GM12878 (cell line): ENCODE measurements around the gene SIRT5. TPM values are rescaled to one million over a fixed set of nuclear protein-coding genes. Genes with fewer than 3 reads are reported as not detected.
A peak's percentile ranks its signal among the peaks of the same experiment; 100 is the strongest.

ENCODE experiments used
- ATAC-seq: fragments of 200-7000 bp; cut with Tn5 transposase; 3 replicates; pipeline ENCODE4 v1.9.1; 2020; ENCODE audit warnings: mild to moderate bottlenecking, moderate library complexity
- BruUV-seq: library from RNA; stranded (reverse); fragments of 400-500 nt; replicated peaks from 2 replicates; lab custom pipeline; 2021; lab: Mats Ljungman, UMichigan
- CTCF ChIA-PET: fragments of 300-600 bp; sonication (Branson Sonifier 250); formaldehyde crosslinking; extraction: SDS; loops from one replicate; lab custom pipeline; 2021; ENCODE audit warnings: inconsistent platforms; lab: Yijun Ruan, JAX
- POLR2A ChIA-PET: fragments of 350-600 bp; formaldehyde crosslinking; extraction: SDS; loops from one replicate; lab custom pipeline; 2021; ENCODE audit warnings: inconsistent platforms; lab: Charles Lee
- RAD21 ChIA-PET: fragments of 300-600 bp; sonication (Branson Sonifier 250); formaldehyde crosslinking; loops from one replicate; lab custom pipeline; 2023; ENCODE audit warnings: antibody characterized with exemption; ENCODE audit not compliant: unreplicated experiment; lab: Charles Lee
- SMC1A ChIA-PET: fragments of 300-600 bp; sonication (Branson Sonifier 250); formaldehyde crosslinking; loops from one replicate; lab custom pipeline; 2023; ENCODE audit not compliant: unreplicated experiment, uncharacterized antibody; lab: Charles Lee
- DNase-seq: peaks from one replicate; pipeline ENCODE4 v3.0.0-alpha.2; 2011; ENCODE audit warnings: low read depth, low spot score
- FAIRE-seq: peaks from 3 replicates; lab custom pipeline; 2011; peaks lifted over from hg19 to GRCh38; lab: Jason Lieb, UNC
- H2AFZ ChIP-seq: 2 replicates; pipeline ENCODE4 v1.6.0; 2011; ENCODE audit warnings: low read depth, low read length, control low read depth; ENCODE audit not compliant: control insufficient read depth
- H3K27ac ChIP-seq: 2 replicates; pipeline ENCODE4 v1.5.1; 2011; ENCODE audit warnings: control low read depth; ENCODE audit not compliant: control insufficient read depth, insufficient read depth
- H3K27me3 ChIP-seq, 2 experiments: replicated peaks in 1 of 2; 2 replicates each; pipeline versions ENCODE4 v1.6.0 to v1.6.1; 2011; ENCODE audit warnings: low read length in 1 of 2; ENCODE audit not compliant: control insufficient read depth in 2 of 2, insufficient read depth in 2 of 2
- H3K36me3 ChIP-seq, 2 experiments: 2 replicates each; pipeline ENCODE4 v1.5.1; 2011; ENCODE audit warnings: low read length in 1 of 2; ENCODE audit not compliant: control insufficient read depth in 2 of 2, insufficient read depth in 2 of 2
- H3K4me1 ChIP-seq: 2 replicates; pipeline ENCODE4 v1.6.1; 2011; ENCODE audit warnings: mild to moderate bottlenecking, low read length, moderate library complexity, mixed read lengths; ENCODE audit not compliant: control insufficient read depth, insufficient read depth
- H3K4me2 ChIP-seq: 2 replicates; pipeline ENCODE4 v1.6.0; 2011; ENCODE audit warnings: control low read depth; ENCODE audit not compliant: control insufficient read depth, insufficient read depth
- H3K4me3 ChIP-seq: fragments of 200-600 bp; sonication (generic); 2 replicates; pipeline ENCODE4 v1.5.1; 2016
- H3K79me2 ChIP-seq: 2 replicates; pipeline ENCODE4 v1.6.0; 2011; ENCODE audit warnings: low read length; ENCODE audit not compliant: control insufficient read depth, insufficient read depth
- H3K9ac ChIP-seq: 2 replicates; pipeline ENCODE4 v1.8.0; 2011; ENCODE audit warnings: low read length, control low read depth, mixed read lengths; ENCODE audit not compliant: control insufficient read depth, insufficient read depth
- H3K9me3 ChIP-seq: replicated peaks from 3 replicates; pipeline ENCODE4 v1.5.1; 2011; ENCODE audit warnings: mild to moderate bottlenecking, low read length; ENCODE audit not compliant: control insufficient read depth, insufficient read depth
- H4K20me1 ChIP-seq: 2 replicates; pipeline ENCODE4 v1.6.0; 2011; ENCODE audit not compliant: control insufficient read depth, insufficient read depth
- BRCA1 ChIP-seq: IDR thresholded peaks from 2 replicates; pipeline ENCODE4 v1.6.1; 2011; ENCODE audit warnings: low read depth, low read length, improper control_type of control experiment
- CBFB ChIP-seq: IDR thresholded peaks from 2 replicates; pipeline ENCODE4 v1.6.1; 2016; ENCODE audit warnings: antibody characterized with exemption, low read depth
- CREM ChIP-seq: IDR thresholded peaks from 2 replicates; pipeline ENCODE4 v1.6.1; 2014; ENCODE audit warnings: antibody characterized with exemption, low read depth
- EP300 ChIP-seq, 2 experiments: fragments of 150-350 bp in 1 of 2; IDR thresholded peaks; 2 replicates each; pipeline ENCODE4 v1.6.1; 2011 to 2012; ENCODE audit warnings: low read depth in 2 of 2, low read length in 2 of 2, borderline replicate concordance in 1 of 2, improper control_type of control experiment in 1 of 2, inconsistent platforms in 1 of 2; ENCODE audit not compliant: control insufficient read depth in 1 of 2
- HDGF ChIP-seq: fragments of 450-650 bp; IDR thresholded peaks from 2 replicates; pipeline ENCODE4 v1.6.1; 2016; ENCODE audit warnings: antibody characterized with exemption
- MTA3 ChIP-seq: IDR thresholded peaks from 2 replicates; pipeline ENCODE4 v1.6.1; 2012; ENCODE audit warnings: low read length, inconsistent platforms, borderline replicate concordance
- NBN ChIP-seq: fragments of 450-650 bp; IDR thresholded peaks from 2 replicates; pipeline ENCODE4 v1.6.1; 2016
- NRF1 ChIP-seq: conservative IDR thresholded peaks from 2 replicates; pipeline ENCODE4 v1.6.1; 2011; ENCODE audit warnings: mild to moderate bottlenecking, low read depth, low read length, improper control_type of control experiment
- PML ChIP-seq: IDR thresholded peaks from 2 replicates; pipeline ENCODE4 v1.6.1; 2012; ENCODE audit warnings: low read length, inconsistent platforms
- POU2F2 ChIP-seq: IDR thresholded peaks from 3 replicates; pipeline ENCODE4 v1.6.1; 2011; ENCODE audit warnings: low read depth, mild to moderate bottlenecking, low read length, borderline replicate concordance
- SREBF1 ChIP-seq: IDR thresholded peaks from 2 replicates; pipeline ENCODE4 v1.6.1; 2012; ENCODE audit warnings: mild to moderate bottlenecking, low read length
- TCF7 ChIP-seq: IDR thresholded peaks from 2 replicates; pipeline ENCODE4 v1.6.1; 2014; ENCODE audit warnings: antibody characterized with exemption, borderline replicate concordance
- ZBED1 ChIP-seq: IDR thresholded peaks from 2 replicates; pipeline ENCODE4 v1.6.1; 2016; ENCODE audit warnings: borderline replicate concordance
- ZNF622 ChIP-seq: fragments of 450-650 bp; IDR thresholded peaks from 2 replicates; pipeline ENCODE4 v1.6.1; 2017; ENCODE audit warnings: mild to moderate bottlenecking, inconsistent platforms
- WGBS: methylation state at CpG from one replicate; pipeline ENCODE4 v1.1.6; 2016; ENCODE audit warnings: low lambda C conversion rate; ENCODE audit not compliant: insufficient replicate concordance, insufficient coverage; ENCODE audit errors: missing lambda C conversion rate; 5-methylcytosine and 5-hydroxymethylcytosine counted together
- in situ Hi-C: fragments of 300-500 bp; cut with MboI; formaldehyde crosslinking; loops from 9 replicates; pipeline ENCODE4 v1.14.3; 2018; ENCODE audit warnings: mixed read lengths
- intact Hi-C: fragments of 100-400 bp; cut with micrococcal nuclease; formaldehyde crosslinking; loops from one replicate; pipeline ENCODE4 v1.14.2; 2022; ENCODE audit not compliant: unreplicated experiment
- polyA plus RNA-seq, 11 experiments: library from polyadenylated mRNA; depleted of rRNA in 4 of 11; unstranded in 6 of 11; stranded (reverse) in 5 of 11; fragments of >200 nt; fragmentation: Nextera tagmentation in 4 of 11; fragmentation: Illumina TruSeq in 1 of 11; extraction: Ambion mirVana in 4 of 11; extraction: Trizol in 1 of 11; gene quantifications; 1 replicate in 1 of 11; 2 replicates in 10 of 11; pipeline versions ENCODE4 v1.2.1 to v1.2.3, GENCODE V29; 2011 to 2016; ENCODE audit warnings: inconsistent platforms in 2 of 11, missing spikeins in 2 of 11, low read depth in 1 of 11
- total RNA-seq, 4 experiments: library from RNA; depleted of rRNA in 3 of 4; stranded (reverse); fragments of >200 nt in 3 of 4; fragmentation: Illumina TruSeq in 1 of 4; extraction: Trizol in 1 of 4; gene quantifications; 2 replicates each; pipeline versions ENCODE4 v1.2.1 to v1.2.3, GENCODE V29; 2013 to 2021
- TF ChIP-seq, protein P1 (sequence below), 3 experiments: IDR thresholded peaks in 2 of 3; conservative IDR thresholded peaks in 1 of 3; 2 replicates each; pipeline ENCODE4 v1.5.1; 2011; ENCODE audit warnings: low read depth in 3 of 3, low read length in 3 of 3, mild to moderate bottlenecking in 3 of 3, control low read depth in 2 of 3, moderate library complexity in 2 of 3, inconsistent platforms in 1 of 3, mixed read lengths in 1 of 3; ENCODE audit not compliant: control insufficient read depth in 2 of 3, insufficient read depth in 1 of 3; ENCODE audit errors: extremely low read depth in 1 of 3
- TF ChIP-seq, protein P2 (sequence below): fragments of 450-650 bp; IDR thresholded peaks from 2 replicates; pipeline ENCODE4 v1.6.1; 2016; ENCODE audit warnings: mild to moderate bottlenecking, moderate library complexity, borderline replicate concordance

SIRT5 gene
- total and polyA plus RNA-seq, 10 of the 15 experiments (the other 5 are each of a cell fraction or from before 2014, with no cell fraction given), result 1.7 to 12.4 (median 10.0) TPM

DNA sequence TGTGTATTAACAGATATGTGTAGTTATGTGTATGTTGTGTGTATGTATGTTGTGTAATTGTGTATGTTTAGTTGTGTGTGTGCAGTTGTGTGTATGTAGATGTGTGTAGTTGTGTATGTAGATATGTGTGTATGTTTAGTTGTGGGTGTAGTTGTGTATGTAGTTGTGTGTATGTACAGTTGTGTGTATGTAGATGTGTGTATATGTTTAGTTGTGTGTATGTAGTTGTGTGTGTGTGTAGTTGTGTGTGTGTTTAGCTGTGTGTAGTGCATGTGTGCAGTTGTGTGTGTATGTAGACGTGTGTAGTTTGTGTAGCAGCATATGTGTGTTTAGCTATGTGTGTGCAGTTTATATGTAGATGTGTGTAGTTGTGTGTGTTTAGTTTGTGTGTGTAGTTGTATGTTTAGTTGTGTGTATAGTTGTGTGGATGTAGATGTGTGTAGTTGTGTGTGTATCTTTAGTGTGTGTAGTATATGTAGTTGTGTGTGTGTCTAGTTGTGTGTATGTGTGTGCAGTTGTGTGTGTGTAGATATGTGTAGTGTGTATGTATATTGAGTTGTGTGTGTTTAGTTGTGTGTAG, 16.3 kb downstream of the SIRT5 start:
- DNase-seq (no peak), ATAC-seq (no peak), FAIRE-seq (peak; percentile 85)
- WGBS, result 40% methylated on average over 1 of the region's 1 CpG
- intact Hi-C loops (no loop called here), in situ Hi-C loops (no loop called here)
- no peaks in the 10 kb centered on the region for H3K4me1 ChIP-seq
- RAD21 ChIA-PET, result no interaction called here
- H3K27ac ChIP-seq, result no peak overlapping the region
- no peaks in the 10 kb centered on the region for H4K20me1 ChIP-seq
- no peak overlapping the region for H3K4me2 ChIP-seq
- H2AFZ ChIP-seq, result no peak overlapping the region
- no peak overlapping the region for H3K9ac ChIP-seq
- CTCF ChIA-PET, result interaction anchor here (1.0 kb wide), 1 partner anchor 15 kb away, joined by 3 read pairs; no protein-coding TSS in a partner anchor
- POLR2A ChIA-PET, result no interaction called here
- TF ChIP-seq PML, result no peak
- TF ChIP-seq MTA3, result no peak
- no peak for TF ChIP-seq BRCA1
- TF ChIP-seq SREBF1, result no peak
- no peak for TF ChIP-seq NRF1
- TF ChIP-seq ZNF622, result peak; percentile 26; the same call in 1 of the 2 replicates
- TF ChIP-seq POU2F2, result no peak
- TF ChIP-seq CREM, result no peak
- TF ChIP-seq ZBED1, result no peak
- TF ChIP-seq, protein P1, sequence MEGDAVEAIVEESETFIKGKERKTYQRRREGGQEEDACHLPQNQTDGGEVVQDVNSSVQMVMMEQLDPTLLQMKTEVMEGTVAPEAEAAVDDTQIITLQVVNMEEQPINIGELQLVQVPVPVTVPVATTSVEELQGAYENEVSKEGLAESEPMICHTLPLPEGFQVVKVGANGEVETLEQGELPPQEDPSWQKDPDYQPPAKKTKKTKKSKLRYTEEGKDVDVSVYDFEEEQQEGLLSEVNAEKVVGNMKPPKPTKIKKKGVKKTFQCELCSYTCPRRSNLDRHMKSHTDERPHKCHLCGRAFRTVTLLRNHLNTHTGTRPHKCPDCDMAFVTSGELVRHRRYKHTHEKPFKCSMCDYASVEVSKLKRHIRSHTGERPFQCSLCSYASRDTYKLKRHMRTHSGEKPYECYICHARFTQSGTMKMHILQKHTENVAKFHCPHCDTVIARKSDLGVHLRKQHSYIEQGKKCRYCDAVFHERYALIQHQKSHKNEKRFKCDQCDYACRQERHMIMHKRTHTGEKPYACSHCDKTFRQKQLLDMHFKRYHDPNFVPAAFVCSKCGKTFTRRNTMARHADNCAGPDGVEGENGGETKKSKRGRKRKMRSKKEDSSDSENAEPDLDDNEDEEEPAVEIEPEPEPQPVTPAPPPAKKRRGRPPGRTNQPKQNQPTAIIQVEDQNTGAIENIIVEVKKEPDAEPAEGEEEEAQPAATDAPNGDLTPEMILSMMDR (IDR thresholded peaks at IDR 0.05 in 2 of 3, conservative IDR thresholded peaks at IDR 0.05 in 1 of 3; ENCODE audit: control insufficient read depth in 2 of 3, extremely low read depth in 1 of 3, insufficient read depth in 1 of 3, low read depth in 3 of 3, low read length in 3 of 3), result no peak
- TF ChIP-seq HDGF, result peak; percentile 70; the same call in 1 of the 2 replicates
- no peak for TF ChIP-seq TCF7
- no peak for TF ChIP-seq CBFB
- TF ChIP-seq EP300 (IDR thresholded peaks at IDR 0.05; ENCODE audit: borderline replicate concordance in 1 of 2, control insufficient read depth in 1 of 2, low read depth in 2 of 2, low read length in 2 of 2), result no peak
- TF ChIP-seq NBN, result 0 out of 2 replicates have a peak, but pooled peaks have one; percentile 28
- TF ChIP-seq, protein P2, sequence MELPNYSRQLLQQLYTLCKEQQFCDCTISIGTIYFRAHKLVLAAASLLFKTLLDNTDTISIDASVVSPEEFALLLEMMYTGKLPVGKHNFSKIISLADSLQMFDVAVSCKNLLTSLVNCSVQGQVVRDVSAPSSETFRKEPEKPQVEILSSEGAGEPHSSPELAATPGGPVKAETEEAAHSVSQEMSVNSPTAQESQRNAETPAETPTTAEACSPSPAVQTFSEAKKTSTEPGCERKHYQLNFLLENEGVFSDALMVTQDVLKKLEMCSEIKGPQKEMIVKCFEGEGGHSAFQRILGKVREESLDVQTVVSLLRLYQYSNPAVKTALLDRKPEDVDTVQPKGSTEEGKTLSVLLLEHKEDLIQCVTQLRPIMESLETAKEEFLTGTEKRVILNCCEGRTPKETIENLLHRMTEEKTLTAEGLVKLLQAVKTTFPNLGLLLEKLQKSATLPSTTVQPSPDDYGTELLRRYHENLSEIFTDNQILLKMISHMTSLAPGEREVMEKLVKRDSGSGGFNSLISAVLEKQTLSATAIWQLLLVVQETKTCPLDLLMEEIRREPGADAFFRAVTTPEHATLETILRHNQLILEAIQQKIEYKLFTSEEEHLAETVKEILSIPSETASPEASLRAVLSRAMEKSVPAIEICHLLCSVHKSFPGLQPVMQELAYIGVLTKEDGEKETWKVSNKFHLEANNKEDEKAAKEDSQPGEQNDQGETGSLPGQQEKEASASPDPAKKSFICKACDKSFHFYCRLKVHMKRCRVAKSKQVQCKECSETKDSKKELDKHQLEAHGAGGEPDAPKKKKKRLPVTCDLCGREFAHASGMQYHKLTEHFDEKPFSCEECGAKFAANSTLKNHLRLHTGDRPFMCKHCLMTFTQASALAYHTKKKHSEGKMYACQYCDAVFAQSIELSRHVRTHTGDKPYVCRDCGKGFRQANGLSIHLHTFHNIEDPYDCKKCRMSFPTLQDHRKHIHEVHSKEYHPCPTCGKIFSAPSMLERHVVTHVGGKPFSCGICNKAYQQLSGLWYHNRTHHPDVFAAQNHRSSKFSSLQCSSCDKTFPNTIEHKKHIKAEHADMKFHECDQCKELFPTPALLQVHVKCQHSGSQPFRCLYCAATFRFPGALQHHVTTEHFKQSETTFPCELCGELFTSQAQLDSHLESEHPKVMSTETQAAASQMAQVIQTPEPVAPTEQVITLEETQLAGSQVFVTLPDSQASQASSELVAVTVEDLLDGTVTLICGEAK, result no peak
- H3K36me3 ChIP-seq, result peaks cover 0 to 10% of the 10 kb centered on the region in 2 experiments; a peak in 2 of 4 replicates
- SMC1A ChIA-PET, result no interaction called here
- no peaks in the 10 kb centered on the region for H3K79me2 ChIP-seq
- H3K4me3 ChIP-seq, result no peak overlapping the region
- BruUV-seq, result no TSS peak
- no peaks in the 10 kb centered on the region for H3K9me3 ChIP-seq
- H3K27me3 ChIP-seq, result no peaks in the 10 kb centered on the region
